Sciatic nerve (tissue), 2 donors: ENCODE data around the gene VSX1. TPM values are rescaled to one million over a fixed set of nuclear protein-coding genes. Genes with fewer than 3 reads are reported as not detected.
A peak's percentile ranks its signal among the peaks of the same experiment; 100 is the strongest.

Experiments used
- ATAC-seq: fragments of 200-7000 bp; cut with Tn5 transposase; one replicate; pipeline ENCODE4 v1.9.1; 2020; ENCODE audit warnings: mild to moderate bottlenecking, moderate library complexity
- DNase-seq: peaks from one replicate; pipeline ENCODE4 v3.0.0-alpha.2; 2020; ENCODE audit warnings: low spot score
- intact Hi-C: fragments of 100-400 bp; cut with DNase I; formaldehyde crosslinking; loops from one replicate; pipeline ENCODE4 v1.14.2; 2022
- total RNA-seq: library from RNA; stranded (reverse); fragmentation: NEBNext Ultra II Directional; extraction: Animal tissue kit (Norgen Biotek cat#: 25700); gene quantifications from one replicate; pipeline ENCODE4 v1.2.1, GENCODE V29; 2021
- donor health status: DM: no; HTN: no; CAD: no.
- donor health status: DM: no; HTN: no; CAD: no.

VSX1 gene
- total RNA-seq, 1 donor from 2014 or later = not detected

DNA sequence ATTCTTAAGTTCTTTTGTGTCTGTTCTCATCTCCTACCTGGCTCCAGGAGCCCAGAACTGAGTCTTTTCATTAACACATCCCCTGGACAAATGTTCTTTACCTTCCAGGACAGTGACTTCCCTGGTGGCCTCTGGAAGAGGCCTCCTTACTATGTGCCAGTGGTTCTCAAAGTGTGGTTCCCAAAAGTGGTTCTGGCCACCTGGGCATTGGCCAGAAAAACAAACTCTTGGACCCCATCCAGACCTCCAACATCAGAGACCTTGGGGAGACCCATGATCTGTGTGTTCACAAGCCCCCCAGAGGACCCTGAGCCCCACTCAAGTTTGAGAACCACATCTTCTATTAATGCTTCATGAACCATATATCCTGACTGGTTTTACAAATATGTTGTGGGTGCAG lies 7.2 kb upstream of the VSX1 start:
- DNase-seq = no peak
- intact Hi-C loops = no loop called here
- ATAC-seq = no peak

DNA sequence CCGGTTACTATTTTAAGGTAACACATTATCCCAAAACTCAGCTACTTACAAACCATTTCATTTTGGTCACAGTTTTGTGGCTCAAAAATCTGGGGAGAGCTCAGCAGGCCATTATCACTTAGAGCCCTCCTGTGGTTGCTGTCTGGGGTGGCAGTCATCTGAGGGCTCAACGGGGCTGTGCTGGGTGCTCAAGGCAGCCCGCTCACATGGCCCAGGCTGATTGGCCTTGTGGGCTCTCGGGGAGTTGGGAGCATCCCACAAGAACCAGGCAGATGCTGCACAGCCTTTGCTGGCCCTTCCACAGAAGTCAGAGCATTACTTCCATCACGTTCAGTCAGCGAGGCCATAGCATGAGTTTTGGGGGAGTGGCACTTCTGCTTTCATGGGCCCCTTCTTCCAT lies 6.3 kb upstream of the VSX1 start:
- DNase-seq = no peak
- ATAC-seq = no peak
- intact Hi-C loops = no loop called here

DNA sequence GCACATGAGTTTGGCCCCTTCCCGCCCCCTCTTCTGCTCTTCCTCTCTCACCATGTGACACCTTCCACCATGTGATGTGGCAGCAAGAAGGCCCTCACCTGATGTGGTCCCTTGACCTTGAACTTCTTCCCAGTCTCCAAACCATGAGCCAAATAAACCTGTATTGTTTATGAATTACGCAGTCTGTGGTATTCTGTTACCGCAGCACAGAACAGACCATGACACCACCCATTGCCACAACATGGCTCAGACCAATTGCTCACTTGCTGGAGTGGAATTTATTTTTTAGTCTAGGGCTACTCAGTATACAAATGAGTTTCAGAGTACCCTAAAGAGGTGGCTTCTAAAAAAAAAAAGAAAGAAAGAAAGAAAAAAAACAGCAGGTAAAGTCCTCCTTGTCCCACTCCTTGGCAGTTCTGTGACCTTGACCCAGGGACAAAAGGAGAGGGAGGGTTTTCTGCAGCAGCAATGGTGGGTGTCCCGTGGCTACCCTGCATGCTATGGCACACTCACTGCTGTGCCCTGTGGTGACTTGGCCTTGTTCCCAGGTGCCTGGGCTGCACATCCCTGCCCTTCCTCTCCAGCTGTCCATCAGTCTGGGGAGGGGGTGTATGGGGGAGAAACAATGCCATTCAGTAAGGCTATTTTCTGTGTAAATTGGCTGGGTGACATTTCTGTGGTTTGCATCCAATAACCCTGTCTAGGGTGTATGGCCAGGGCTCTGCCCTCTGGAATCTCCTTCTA lies 5.4 kb upstream of the VSX1 start:
- ATAC-seq (no peak), DNase-seq (no peak)
- intact Hi-C loops = no loop called here

GRCh38 chr20:25085756-25086495 lies 4.0 kb upstream of the VSX1 start:
- intact Hi-C loops = no loop called here
- no peak for DNase-seq
- no peak for ATAC-seq

- no peak for DNase-seq
Observed at GRCh38 chr20:25084626-25085187, 2.8 kb upstream of the VSX1 start.

DNA sequence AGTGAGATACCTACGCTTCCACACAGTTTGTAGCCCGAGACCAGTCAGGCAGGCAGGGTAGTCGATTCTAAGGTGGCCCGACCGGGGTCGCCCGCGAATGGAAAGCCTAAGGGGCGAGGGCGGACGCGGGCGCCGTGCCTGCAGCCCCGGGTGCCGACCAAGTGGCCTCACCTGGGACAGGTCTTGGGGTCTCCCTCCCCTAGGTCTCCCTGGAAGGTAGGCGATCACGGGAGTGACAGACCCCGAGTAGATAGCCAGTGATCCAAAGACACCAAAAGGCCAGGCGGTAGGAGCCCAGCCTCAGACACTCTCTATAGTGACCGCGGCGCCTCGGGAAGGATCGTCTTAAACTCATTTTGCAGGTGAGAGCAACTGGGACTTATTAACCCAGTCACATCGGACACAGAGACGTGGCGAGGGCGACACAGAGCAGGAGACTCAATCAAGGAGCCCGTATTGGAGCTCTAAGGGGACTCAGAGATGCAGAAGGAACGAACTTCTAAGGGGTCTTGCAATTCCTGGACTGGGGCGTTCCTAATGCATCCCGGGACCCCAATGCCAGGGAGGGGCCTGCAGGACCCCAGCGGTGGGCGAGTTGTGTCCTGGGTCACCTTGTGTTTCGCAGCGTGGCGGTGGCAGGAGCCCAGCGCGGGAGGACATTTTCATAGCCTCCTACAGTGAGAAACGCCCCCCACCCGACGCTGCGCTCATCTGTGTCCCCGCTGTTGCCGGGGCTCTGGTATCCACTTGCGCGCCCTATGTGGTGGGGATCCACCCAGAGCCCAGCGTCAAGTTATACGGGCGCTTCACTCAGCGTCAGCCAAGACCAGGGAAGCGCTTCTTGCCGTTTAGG lies 2.1 kb upstream of the VSX1 start:
- ATAC-seq = peak; percentile 33
- intact Hi-C loops = no loop called here
- DNase-seq = peak; percentile 44

More at GRCh38 chr20:25084626-25085187, 2.8 kb upstream of the VSX1 start:
- no peak for ATAC-seq
- intact Hi-C loops = no loop called here

DNA sequence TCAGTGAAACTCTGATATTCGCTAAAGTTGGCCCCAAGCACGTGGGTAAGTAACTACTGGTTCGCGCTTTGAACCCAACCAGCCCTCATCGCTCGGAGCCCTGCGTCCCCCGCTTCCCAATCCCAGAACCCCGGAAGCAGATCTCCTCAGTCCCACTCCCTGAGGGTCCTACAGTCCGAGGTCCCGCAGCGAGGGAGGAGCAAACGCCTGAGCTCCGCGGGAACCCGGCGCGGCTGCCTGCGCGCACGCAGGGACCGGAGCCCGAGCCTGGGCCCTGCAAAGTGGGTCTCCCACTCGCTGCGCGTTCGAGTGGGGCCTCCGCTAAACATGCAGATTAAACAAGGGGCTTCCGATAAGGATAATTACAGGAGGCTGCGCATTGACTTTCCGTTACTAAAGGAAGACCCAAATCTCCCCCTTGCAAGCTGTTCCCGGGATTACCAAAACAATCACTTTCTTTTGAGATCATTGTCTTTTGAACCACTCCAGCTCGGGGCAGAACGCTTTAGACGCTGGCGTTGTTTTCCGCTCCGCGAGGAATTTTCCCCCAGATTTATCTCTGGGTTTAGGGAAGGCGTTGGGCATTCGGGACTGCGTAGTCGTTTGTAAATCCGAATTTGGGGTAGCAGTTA lies 1.3 kb upstream of the VSX1 start:
- intact Hi-C loops = no loop called here
- DNase-seq (peak; percentile 45), ATAC-seq (no peak)

GRCh38 chr20:25082498-25082873 lies 545 bp upstream of the VSX1 start:
- peak; percentile 35 for DNase-seq
- no peak for ATAC-seq
- intact Hi-C loops = no loop called here

DNA sequence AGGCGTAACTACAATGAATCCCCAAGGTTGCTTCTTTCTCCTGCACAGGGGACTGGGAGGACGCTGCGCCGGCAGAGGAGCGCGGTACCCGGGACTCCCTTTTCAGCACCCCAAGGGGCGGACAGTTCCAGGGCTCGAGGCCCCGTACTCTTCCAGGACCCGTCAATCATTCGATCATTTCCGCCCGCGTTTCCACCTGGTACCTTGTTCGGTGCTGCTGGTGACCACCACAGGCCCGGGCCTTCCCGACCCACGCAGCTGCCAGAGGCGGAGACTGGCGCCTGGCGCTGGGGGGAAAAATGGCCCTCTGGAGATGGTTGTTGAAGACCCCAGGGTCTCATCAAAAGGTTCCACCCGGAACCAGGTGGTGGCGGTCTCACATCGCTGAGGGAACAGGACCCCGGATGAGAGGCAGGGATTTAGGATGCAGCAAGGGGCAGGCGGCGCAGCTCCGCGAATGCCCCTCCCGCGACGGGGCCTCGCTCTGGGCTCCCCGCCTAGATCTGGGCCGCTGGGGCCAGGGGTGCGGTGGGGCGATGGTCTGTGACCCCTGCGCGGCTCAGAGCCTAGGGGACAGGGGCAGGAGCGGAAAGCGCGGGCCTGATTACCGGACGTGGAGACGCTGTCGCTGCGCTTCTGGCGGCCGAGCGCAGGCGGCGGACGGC lies 744 bp downstream of the VSX1 start:
- intact Hi-C loops = no loop called here
- ATAC-seq = no peak
- DNase-seq = peak; percentile 56

- DNase-seq = no peak
- intact Hi-C loops = no loop called here
- no peak for ATAC-seq
Observed at GRCh38 chr20:25079171-25079570, 2.8 kb downstream of the VSX1 start.

GRCh38 chr20:25078662-25079061 lies 3.3 kb downstream of the VSX1 start:
- ATAC-seq (no peak), DNase-seq (peak; percentile 14)
- intact Hi-C loops = no loop called here

GRCh38 chr20:25077610-25078169 lies 4.3 kb downstream of the VSX1 start:
- DNase-seq (peak; percentile 66), ATAC-seq (peak; percentile 78)
- intact Hi-C loops = no loop called here

GRCh38 chr20:25076731-25077609 lies 5.0 kb downstream of the VSX1 start:
- ATAC-seq (peak; percentile 46), DNase-seq (peak; percentile 42)
- intact Hi-C loops = no loop called here

DNA sequence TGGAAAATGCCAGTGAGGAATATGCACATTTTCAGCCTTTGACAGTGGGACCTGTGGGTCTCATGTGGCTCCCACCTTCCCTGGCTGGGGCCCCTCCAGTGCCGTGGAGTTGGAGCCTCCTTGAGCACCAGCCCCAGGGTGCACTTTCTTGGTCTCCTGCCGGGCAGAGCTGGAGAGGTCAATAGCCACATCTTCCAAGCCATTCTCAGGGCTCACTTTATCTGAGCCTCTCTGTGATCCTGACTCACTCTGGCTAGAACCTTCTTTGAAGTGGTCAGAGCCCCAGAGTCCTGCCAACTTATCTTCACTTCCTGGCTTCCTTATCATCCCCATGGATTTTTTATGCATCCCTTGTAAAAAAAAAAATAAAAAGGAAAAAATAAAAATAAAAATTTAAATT lies 5.7 kb downstream of the VSX1 start:
- DNase-seq (peak; percentile 38), ATAC-seq (no peak)
- intact Hi-C loops = no loop called here

DNA sequence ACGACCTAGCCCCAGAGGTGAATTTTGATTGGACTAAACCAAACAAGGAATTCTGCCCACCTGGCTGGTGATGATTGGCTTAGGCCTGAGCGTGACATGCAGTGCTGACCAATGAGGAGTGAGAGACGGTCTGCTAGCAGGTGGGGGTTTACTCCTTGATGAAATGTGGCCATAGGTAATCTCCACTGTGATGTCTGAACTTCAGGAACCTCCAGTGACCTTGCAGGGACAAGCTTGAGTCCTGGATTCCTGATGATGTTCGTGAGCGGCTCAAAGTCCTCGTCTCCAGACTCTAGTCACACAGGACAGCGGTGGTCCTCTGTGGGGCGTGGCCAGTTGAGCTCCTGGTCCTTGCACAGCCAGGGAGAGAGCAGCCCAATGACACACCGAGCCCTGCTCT lies 8.4 kb downstream of the VSX1 start:
- ATAC-seq (no peak), DNase-seq (no peak)
- intact Hi-C loops = no loop called here

DNA sequence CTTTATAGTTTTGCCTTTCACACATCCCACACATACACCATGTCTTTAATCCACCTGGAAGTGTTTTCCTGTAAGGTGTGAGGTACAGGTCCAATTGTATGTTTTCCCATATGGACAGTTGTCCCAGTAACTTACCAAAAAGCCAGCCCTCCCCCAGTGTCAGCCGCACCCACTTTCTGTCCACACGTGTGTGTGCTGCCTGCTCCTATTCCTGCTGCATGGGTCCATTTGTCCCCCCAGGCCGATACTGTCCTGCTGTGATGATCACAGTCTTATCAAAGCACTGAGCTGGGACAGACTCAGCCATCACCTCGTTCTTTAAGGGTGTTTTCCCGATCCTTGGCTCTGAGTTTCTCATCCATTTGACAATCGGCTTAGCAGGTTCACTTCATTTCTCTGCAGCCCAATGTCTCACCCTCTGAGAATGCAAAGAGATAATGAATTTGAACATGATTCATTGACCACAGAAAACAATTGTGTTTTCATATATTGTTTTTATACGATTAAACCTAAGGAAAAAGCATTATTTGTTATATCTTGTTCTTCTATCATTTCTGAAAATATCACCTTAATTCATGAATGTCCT lies 9.6 kb downstream of the VSX1 start:
- no peak for ATAC-seq
- intact Hi-C loops = no loop called here
- peak; percentile 19 for DNase-seq

GRCh38 chr20:25071734-25072133 lies 10.2 kb downstream of the VSX1 start:
- DNase-seq (no peak), ATAC-seq (no peak)
- intact Hi-C loops = no loop called here
